ENCODE results near the gene PLCXD1. TPM values are rescaled to one million over a fixed set of nuclear protein-coding genes. Genes with fewer than 3 reads are reported as not detected.
"Not testable (repeated sequence)": the region's sequence is repeated elsewhere in the genome, so short reads cannot be mapped to it uniquely, and the experiment has no call there.

Gene PLCXD1
- total RNA-seq, 1 experiment from 2014 or later: 60.9 TPM

GRCh38 chrX:255923-256331 lies 25.3 kb upstream of the PLCXD1 start:
- no peak for DNase-seq (ENCODE audit: low spot score)
- CTCF ChIA-PET: no interaction called here

GRCh38 chrX:257054-257453 lies 24.1 kb upstream of the PLCXD1 start:
- H3K4me1 ChIP-seq (ENCODE audit: insufficient read depth, low read length, poor library complexity, severe bottlenecking); DNase-seq (ENCODE audit: low spot score); H3K27me3 ChIP-seq (replicated peaks; ENCODE audit: insufficient read depth, low read depth, low read length, poor library complexity); H3K4me3 ChIP-seq (ENCODE audit: low read depth, low read length, poor library complexity, severe bottlenecking); H3K36me3 ChIP-seq (ENCODE audit: insufficient read depth, low read length, poor library complexity, severe bottlenecking); CTCF ChIA-PET; H3K9me3 ChIP-seq (ENCODE audit: low read depth, low read length, poor library complexity, severe bottlenecking); intact Hi-C loops (cut with micrococcal nuclease; ENCODE audit: unreplicated experiment); H3K27ac ChIP-seq (ENCODE audit: low read depth, low read length, poor library complexity, severe bottlenecking); BruUV-seq (replicated peaks); POLR2A ChIA-PET (ENCODE audit: low non-redundant PET): not testable (repeated sequence)

More at GRCh38 chrX:255923-256331, 25.3 kb upstream of the PLCXD1 start:
- POLR2A ChIA-PET (ENCODE audit: low non-redundant PET): no interaction called here
- H3K27me3 ChIP-seq (replicated peaks; ENCODE audit: insufficient read depth, low read depth, low read length, poor library complexity): no peaks in the 10 kb centered on the region
- intact Hi-C loops (cut with micrococcal nuclease; ENCODE audit: unreplicated experiment): no loop called here
- no peaks in the 10 kb centered on the region for H3K36me3 ChIP-seq (ENCODE audit: insufficient read depth, low read length, poor library complexity, severe bottlenecking)
- H3K4me1 ChIP-seq (ENCODE audit: insufficient read depth, low read length, poor library complexity, severe bottlenecking): no peaks in the 10 kb centered on the region
- BruUV-seq (replicated peaks): no TSS peak
- H3K9me3 ChIP-seq (ENCODE audit: low read depth, low read length, poor library complexity, severe bottlenecking): no peaks in the 10 kb centered on the region
- TF ChIP-seq CTCF (conservative IDR thresholded peaks at IDR 0.05; ENCODE audit: low read depth, low read length) (no peak), EZH2 (IDR thresholded peaks at IDR 0.05; ENCODE audit: borderline replicate concordance, low read depth, low read length, poor library complexity, severe bottlenecking) (no peak)
- H3K27ac ChIP-seq (ENCODE audit: low read depth, low read length, poor library complexity, severe bottlenecking): no peak overlapping the region
- no peak overlapping the region for H3K4me3 ChIP-seq (ENCODE audit: low read depth, low read length, poor library complexity, severe bottlenecking)

- TF ChIP-seq EZH2 (IDR thresholded peaks at IDR 0.05; ENCODE audit: borderline replicate concordance, low read depth, low read length, poor library complexity, severe bottlenecking) (no peak), CTCF (conservative IDR thresholded peaks at IDR 0.05; ENCODE audit: low read depth, low read length) (no peak)
- H3K4me3 ChIP-seq (ENCODE audit: low read depth, low read length, poor library complexity, severe bottlenecking): no peak overlapping the region
- H3K27ac ChIP-seq (ENCODE audit: low read depth, low read length, poor library complexity, severe bottlenecking): no peak overlapping the region
- no peaks in the 10 kb centered on the region for H3K27me3 ChIP-seq (replicated peaks; ENCODE audit: insufficient read depth, low read depth, low read length, poor library complexity)
- ChIA-PET CTCF (no interaction called here), POLR2A (ENCODE audit: low non-redundant PET) (no interaction called here)
- no peaks in the 10 kb centered on the region for H3K4me1 ChIP-seq (ENCODE audit: insufficient read depth, low read length, poor library complexity, severe bottlenecking)
- no TSS peak for BruUV-seq (replicated peaks)
- H3K9me3 ChIP-seq (ENCODE audit: low read depth, low read length, poor library complexity, severe bottlenecking): no peaks in the 10 kb centered on the region
- intact Hi-C loops (cut with micrococcal nuclease; ENCODE audit: unreplicated experiment): no loop called here
- no peaks in the 10 kb centered on the region for H3K36me3 ChIP-seq (ENCODE audit: insufficient read depth, low read length, poor library complexity, severe bottlenecking)
- no peak for DNase-seq (ENCODE audit: low spot score)
Measured at GRCh38 chrX:257681-258289, 23.4 kb upstream of the PLCXD1 start.
